Suprapubic skin (tissue), 4 donors: Measurements from ENCODE around the gene ARMH1.

Source experiments
- EP300 ChIP-seq: sonication (generic); formaldehyde crosslinking; IDR thresholded peaks from one replicate; pipeline ENCODE4 v1.6.1; 2017; ENCODE audit warnings: antibody characterized with exemption
- POLR2AphosphoS5 ChIP-seq, 3 donors: sonication (generic); formaldehyde crosslinking; IDR thresholded peaks; one replicate each; pipeline ENCODE4 v1.6.1; 2017; ENCODE audit warnings: antibody characterized with exemption in 3 of 3
- TF ChIP-seq, protein P1 (sequence below), 2 donors: fragments of 200-600 bp in 1 of 2; fragments of 450-650 bp in 1 of 2; sonication (generic) in 1 of 2; IDR thresholded peaks; one replicate each; pipeline ENCODE4 v1.5.1; 2016 to 2019; ENCODE audit warnings: antibody characterized with exemption in 2 of 2, mild to moderate bottlenecking in 1 of 2, moderate library complexity in 1 of 2

DNA sequence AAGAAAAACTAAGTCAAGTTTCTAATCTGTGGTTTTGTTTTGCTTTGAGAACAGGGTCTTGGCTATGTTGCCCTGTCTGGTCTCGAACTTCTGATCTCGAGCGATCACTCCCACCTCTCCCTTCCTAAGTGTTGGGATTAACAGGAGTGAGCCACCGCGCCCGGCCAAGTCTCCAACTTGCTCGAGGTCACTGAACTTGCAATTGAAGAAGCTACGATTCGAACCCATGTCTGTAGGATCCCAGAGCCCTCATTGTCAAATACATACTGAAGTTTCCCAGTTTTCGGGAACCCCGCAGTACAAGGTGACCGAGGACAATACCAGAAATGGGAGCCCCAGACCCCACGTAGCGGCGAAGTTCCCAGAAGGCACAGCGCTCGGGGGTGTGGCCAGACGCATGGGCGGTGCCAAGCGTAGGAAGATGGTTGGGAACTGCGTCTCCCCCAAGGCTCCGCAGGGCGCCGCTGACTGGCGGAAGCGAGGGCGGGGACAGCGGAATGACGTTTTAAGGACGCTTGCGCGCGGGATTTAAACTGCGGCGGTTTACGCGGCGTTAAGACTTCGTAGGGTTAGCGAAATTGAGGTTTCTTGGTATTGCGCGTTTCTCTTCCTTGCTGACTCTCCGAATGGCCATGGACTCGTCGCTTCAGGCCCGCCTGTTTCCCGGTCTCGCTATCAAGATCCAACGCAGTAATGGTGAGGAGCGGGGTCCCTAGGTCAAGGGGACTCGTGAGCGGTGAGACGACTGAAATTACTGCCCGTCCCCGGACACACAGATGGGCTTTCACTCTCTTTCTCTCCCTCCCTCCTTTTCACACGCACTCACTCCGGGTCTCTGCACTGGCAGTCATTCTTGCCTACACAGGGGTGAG lies 65.0 kb downstream of the ARMH1 start, which contains the start of gene KIF2C:
- TF ChIP-seq, protein P1, sequence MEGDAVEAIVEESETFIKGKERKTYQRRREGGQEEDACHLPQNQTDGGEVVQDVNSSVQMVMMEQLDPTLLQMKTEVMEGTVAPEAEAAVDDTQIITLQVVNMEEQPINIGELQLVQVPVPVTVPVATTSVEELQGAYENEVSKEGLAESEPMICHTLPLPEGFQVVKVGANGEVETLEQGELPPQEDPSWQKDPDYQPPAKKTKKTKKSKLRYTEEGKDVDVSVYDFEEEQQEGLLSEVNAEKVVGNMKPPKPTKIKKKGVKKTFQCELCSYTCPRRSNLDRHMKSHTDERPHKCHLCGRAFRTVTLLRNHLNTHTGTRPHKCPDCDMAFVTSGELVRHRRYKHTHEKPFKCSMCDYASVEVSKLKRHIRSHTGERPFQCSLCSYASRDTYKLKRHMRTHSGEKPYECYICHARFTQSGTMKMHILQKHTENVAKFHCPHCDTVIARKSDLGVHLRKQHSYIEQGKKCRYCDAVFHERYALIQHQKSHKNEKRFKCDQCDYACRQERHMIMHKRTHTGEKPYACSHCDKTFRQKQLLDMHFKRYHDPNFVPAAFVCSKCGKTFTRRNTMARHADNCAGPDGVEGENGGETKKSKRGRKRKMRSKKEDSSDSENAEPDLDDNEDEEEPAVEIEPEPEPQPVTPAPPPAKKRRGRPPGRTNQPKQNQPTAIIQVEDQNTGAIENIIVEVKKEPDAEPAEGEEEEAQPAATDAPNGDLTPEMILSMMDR (IDR thresholded peaks at IDR 0.05) = no peak
- TF ChIP-seq POLR2AphosphoS5 (IDR thresholded peaks at IDR 0.05) (peak; percentile 28 to 68 (median 30)), EP300 (no peak)
